Stimulated activated CD4-positive, alpha-beta T cell treated with anti-CD3 and anti-CD28 coated beads, Interleukin-1b, Interleukin-23, amount 100 ng/mL, for 1 hour (primary cell): ENCODE results near the gene GRIK2.
"Not testable (repeated sequence)": the region's sequence is repeated elsewhere in the genome, so short reads cannot be mapped to it uniquely, and the experiment has no call there.

ENCODE experiments used
- DNase-seq, 2 donors: peaks; one replicate each; pipeline ENCODE4 v3.0.0-alpha.2; 2020; ENCODE audit warnings: low read depth in 2 of 2

GRIK2 gene

DNA sequence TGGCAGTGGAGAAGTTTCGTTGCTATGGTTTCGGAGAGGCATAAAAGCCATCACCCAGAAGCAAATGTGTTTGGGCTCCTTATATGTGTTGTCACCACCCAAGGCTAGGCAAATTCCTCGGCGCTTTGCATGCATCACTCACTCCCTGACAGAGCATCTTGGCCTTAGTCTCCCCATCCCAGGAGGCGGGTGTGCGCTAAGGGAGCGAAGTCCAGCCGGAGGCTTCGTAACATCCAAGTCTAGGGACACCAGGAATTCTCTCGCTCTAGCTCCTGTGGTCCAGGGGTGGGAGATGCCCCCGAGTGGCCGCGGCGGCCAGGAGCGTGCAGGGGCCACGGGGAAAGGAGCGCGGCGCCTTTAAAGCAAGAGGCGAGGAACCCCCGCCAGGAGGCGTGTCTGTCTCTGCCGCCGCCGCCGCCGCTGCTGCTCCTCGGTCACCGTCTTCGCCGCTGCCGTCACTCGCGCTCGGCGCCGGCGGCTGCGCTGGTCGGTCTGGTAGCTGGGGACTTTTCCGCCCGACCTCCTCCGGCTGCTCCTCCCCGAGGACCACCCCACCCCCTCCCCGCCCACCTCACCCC lies at the start of gene GRIK2:
Gene GRIK2, plus strand, starts transcription at position 458 of the 578 bp plus-strand sequence.
- no peak for DNase-seq

DNA sequence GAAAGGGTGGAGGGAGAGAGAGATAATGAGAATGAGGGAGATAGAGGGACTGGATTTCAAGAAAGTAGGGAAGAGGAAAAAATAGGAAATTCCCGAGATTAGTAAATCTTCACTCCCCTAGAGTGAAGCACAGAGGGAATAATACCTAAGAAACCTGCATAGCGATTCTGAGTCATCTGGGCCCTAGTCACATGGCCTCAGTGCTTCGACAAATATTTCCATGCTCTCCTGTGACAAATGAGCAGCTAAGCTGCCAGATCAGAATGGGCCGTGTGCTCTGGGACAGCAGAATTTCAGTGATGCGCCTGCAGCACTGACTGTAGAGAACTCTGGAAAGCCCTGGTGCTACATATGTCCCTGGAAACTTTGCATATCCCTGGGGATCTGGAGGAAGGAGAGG lies 48.6 kb upstream of the GRIK2 start:
- DNase-seq = no peak

DNA sequence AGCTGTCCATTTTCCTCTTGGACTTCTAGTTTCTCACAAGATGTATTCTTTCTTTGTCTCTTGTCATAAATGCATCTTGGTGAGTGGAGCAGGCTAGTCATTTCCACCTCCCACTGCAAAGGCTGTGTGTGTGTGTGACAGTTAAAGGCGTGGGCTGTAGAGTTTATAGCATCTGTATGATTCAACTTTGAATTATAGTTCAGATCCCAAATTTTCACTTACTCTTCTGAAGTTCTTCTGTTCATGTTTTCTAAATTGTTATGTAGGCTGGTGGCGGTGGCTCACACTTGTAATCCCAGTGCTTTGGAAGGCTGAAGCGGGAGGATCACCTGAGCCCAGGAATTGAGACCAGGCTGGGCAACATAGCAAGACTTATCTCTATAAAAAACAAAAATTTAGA lies 44.7 kb upstream of the GRIK2 start:
- no peak for DNase-seq

DNA sequence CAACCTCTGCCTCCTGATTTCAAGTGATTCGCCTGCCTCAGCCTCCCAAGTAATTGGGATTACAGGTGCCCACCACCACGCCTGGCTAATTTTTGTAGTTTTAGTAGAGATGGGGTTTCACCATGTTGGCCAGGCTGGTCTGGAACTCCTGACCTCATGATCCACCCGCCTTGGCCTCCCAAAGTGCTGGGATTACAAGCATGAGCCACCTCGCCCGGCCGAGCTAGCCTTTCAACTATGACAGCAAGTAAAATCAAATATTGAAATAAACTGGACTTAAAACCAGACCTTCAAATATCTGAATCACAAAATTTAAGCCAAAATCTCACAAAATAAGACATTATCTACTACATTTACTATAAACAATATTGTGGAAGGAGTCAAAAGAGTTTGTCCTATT lies 42.9 kb upstream of the GRIK2 start:
- DNase-seq = not testable (repeated sequence)

DNA sequence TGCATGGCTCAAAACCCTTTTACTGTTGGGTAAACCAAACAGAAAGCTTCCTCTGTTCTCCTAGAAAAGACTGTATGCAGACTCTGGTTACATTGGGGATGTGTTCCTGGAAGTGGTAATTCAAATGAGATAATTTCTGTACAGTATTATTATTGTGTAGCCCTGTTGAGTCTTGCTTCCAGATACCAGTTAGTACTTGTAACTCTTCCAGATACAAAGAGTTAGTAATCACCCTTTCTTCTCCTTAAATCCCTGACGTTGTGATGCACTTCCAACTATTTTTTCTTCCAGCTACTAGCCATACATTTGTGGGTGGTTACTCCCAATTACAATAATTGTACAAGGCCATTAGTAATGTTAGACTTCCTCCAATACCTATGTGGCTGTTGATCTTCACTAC lies 42.3 kb upstream of the GRIK2 start:
- DNase-seq = no peak

DNA sequence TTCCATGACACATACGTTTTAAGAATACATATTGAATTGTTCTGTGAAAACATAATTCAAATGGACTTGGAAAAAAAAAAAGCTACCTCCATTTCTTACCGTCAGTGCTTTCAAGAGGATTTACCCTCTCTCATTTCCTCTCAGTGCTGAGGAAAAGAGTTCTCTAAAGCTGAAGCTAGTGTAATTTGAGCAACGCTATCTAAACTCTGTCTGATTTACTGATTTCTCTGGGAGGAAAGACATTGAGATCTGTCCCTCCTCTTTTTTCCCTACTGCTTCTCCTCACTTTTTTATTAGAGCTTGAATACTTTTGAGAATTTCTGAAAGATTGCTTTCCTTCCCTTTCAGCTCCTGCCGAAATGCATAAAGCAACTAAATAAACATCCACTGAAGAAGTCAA lies 41.2 kb upstream of the GRIK2 start:
- no peak for DNase-seq

DNA sequence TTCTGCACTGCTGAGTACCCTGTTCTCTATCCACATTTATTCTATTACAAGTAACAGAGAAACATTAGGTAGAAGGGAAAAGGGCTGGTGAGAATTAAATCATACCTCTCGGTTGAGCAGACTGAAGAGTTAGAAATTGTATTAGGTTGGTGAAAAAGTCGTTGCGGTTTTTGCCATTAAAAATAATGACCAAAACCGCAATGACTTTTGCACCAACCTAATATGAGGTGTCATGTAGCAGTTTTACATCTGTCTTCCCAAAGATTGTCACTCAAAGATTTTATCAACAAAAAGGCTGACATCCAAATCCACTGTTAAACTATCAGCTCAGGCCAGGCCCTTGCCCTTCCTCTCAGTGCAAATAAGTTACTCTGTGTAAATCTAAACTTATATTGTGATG lies 28.3 kb upstream of the GRIK2 start:
- no peak for DNase-seq

DNA sequence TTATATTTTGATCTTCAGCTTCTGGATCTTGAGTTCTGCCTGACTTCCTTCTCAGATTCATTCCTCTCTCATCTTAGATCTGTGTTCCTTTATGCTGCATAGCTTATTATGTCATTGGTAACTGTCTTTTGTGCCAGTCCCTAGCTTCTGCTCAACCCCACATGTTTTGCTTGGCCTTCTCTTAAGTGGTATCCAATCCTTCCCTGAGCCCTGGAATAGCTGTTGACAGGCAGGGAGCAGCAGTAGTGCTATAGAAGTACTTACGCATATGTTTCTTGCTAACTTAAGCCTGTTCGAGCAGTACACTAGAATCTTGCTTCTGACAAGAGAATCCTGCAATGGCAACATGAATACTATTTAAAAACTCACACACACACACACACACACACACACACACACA lies 13.6 kb upstream of the GRIK2 start:
- DNase-seq = no peak

DNA sequence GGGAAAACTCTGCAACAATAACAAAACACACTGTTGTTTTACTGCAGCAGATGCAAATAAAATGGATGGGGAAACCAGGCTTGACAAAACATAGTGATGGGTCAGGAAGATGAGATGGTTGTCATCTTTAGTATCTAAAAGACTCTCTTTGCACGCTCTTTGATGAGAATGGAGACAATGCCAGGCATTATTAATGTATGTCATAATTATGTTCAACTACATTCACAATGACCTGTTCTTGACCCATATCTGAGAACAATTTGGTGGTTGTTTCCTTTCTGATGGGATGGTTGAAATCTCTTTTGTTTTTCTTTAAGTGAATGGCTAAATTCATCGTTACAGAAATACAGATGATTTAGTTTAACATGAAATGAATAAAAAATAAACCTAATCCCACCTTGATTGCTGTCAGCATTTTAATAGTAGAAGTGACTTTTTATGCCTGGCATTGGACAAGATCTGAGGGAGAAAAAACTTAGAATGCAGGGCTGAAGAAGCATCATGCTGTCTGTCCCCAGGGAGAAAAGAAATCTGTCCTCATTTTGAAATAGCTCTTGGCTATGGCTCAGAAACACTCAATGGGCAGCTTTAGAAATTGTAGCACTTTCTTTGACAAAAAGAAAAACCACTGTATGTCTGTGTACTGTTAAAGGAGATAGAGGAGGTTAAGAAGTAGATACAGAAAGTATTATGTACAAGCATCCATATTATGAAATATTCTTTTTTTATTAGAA lies 12.4 kb upstream of the GRIK2 start:
- no peak for DNase-seq

DNA sequence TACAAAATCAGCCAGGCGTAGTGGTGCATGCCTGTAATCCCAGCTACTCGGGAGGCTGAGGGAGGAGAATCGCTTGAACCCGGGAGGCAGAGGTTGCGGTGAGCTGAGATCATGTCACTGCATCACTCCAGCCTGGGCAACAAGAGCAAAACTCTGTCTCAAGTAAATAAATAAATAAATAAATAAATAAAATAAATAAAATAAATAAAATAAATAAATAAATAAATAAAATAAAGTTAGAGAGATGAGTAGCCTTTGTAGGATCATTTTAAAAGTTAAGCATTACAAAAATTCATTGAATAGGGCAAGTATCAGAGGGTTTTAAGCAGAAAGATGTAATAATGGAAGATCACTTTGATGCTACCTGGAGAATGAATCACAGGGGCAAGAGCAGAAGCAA lies 9.8 kb upstream of the GRIK2 start:
- not testable (repeated sequence) for DNase-seq

DNA sequence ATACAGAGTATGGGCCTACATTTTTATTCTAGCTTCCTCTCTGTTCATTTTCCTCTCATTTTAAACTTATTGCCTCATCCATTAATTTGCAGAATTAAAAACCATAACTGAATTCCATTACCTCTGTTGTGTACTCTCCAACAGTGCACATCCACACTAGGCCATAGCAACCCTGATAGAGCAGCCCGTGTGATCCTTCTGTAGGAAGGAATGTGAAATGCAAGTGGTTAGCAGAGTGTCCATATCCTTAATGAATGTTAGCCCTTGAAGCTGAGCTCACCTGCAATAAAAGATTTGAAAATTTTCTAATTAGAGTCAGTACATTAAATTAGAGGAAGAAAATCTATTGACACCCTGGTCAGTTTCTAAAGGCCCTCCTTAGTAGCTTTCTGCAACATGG lies 6.5 kb upstream of the GRIK2 start:
- no peak for DNase-seq

DNA sequence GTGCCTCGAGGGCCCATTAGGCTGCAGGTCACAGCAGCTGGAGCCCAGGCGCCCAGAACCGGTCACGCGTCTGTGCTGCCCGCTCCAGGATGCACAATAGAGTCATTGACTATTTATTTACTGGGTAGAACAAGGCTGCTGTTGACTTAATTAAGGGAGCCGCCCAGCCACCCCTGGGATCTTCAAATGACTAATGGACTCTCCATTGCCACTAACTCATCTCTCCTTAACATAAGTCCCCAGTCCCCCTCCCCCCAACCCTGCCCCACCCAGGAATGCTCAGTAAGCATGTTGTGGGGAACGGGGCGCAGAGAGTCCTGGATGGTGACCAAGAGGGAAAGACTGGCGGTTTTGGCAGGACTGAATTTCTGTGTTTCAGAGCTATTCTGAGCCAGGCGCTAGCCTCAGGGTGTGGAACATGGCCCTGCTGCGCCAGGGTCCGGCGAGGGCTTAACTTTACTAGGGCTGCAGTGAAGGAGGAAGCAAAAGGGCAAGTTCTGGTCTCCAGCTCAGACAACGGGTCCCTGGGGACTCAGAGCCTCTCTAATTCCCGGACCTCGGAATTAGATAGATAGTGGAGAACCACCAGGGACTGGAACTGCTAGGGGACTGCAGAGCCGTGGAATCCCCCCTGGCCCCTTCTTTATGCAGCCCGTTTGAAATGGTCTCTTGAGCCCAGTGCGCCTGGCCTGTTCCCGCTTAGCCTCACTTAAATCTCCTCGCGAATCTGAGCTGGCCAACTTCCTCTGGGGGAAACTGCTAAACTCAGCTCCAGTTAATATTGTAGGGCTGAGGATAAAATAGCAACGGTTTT lies 1.5 kb upstream of the GRIK2 start:
- no peak for DNase-seq

DNA sequence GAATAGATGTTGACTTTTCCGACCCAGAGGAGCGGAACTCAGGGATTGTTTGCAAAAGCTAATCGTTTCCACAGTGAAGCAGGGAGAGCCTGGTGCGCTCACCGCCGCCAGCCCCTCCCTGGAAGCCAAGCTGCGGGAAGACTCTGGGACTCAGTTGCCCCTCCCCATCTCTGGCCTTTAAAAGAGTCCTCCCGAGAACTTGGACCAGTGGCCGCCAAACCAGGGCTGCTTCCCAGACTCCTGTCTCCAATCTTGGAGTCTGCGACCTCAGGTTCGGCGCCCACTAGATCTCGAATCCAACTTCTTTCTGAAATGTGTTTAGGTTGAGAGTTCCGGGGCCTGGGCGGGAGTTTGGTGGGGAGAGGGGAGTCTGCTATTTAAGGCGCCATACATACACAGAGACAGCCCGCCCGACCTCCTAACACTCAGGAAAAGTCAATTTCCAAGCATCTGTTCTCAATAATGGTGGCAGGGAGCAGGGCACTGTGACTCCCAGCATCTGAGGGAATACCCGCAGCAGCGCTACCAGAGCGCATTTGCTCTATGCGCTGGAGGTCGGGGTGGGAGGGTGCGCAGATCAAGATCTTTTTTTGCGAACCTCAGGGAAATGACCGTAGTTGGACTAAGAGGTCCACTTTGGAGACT lies 800 bp upstream of the GRIK2 start:
- DNase-seq = no peak

DNA sequence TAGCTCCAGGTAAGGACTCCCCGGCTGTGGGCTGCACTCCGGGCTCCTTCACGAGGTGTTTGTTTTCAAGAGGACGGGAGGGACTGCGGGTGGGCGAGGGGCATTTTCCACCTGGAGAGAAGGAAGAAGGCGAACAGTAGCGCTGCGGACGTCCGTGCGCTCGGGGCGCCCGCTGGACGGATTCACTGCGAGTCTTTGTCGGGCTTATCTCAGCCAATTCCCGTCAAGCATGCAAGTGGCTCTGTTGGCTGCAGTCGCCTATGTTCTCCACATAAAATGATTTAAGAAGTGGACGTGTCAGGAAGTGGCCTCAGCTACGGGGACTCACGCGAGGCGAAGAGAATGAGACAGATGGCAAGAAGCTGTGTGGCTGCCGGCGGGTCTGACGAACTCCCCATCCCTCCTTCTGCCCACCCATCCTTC lies 332 bp downstream of the GRIK2 start:
- DNase-seq = no peak

DNA sequence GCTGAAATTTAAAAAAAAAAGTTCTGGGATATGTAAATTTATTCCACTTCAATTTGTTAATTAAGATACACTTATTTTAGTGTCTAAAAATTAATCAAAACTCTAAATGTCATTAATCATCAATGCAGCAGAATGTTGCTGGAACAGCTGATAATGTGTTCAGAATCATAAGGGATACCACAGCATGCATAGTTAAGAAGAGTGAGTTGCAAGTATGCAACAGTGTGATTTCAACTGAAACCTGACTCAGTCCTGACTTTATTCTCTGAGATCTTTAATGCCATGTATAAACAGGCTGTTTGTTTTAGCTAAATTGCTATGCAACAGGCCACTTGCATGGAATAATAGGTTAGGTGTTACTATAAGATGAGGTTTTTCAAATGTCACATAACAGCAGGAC lies 1.4 kb downstream of the GRIK2 start:
- DNase-seq = no peak

DNA sequence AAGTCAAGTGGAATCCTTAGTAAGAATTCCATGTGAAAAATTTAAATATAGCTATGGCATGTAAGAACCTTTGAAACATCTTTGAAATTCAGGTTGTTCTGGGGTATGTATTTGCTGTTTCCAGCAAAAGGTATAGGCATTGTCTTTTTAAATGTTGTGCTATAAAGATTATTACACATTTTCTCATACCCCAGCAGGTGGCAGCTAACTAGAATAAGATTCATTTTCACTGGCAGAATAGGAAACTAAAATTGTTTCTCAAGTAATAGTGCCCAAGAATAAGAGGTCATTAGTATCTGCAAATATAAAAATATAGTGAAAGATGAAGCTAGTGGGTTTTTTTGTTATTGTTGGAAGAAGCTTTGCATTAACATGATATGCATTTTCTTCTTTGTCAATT lies 1.8 kb downstream of the GRIK2 start:
- DNase-seq = no peak

DNA sequence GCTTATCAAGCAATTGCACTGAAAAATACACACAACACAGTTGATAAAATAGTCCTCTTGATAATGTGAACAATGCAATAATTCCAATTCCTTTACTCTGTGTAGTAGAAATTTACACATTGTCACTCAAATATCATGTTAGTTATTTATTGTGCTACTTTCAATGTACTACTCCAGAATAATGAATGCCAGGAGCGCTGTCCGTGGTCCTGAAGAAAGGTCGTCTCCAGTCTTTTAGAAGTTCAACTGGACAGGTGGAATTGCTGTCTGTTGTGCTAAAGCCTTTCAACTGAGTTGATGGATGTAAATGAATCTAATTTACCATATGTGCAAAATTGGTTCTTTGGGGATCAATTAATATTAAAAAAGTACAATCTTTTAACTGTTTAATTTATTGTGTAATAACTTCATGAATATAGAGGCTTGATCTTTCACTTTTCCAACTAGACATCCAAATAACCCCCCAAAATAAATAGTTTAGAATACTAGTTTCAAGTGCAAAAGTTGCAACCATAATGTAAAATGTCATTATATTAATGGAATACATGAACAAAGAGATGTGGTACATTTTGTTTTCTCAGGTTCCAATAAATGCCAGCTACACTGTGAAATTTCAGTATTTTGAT lies 3.2 kb downstream of the GRIK2 start:
- no peak for DNase-seq

DNA sequence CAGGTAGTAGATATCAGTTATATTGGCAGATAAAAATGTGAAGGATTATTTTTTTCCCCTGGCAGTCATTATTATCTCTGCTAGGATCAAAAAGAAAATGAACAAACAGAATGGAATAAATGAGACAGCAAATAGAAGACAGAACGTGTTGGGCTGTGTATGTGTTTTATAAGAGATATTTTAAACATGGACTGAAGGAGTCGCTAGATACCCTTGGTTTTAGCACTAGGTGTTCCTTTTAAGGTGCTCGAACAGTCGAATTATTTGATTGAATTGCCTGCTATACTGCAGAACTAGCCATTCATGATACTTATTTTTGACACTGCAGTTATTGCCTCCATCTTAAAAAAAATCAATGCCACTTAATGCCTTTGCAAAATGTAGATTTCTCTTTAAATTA lies 3.7 kb downstream of the GRIK2 start:
- DNase-seq = no peak

DNA sequence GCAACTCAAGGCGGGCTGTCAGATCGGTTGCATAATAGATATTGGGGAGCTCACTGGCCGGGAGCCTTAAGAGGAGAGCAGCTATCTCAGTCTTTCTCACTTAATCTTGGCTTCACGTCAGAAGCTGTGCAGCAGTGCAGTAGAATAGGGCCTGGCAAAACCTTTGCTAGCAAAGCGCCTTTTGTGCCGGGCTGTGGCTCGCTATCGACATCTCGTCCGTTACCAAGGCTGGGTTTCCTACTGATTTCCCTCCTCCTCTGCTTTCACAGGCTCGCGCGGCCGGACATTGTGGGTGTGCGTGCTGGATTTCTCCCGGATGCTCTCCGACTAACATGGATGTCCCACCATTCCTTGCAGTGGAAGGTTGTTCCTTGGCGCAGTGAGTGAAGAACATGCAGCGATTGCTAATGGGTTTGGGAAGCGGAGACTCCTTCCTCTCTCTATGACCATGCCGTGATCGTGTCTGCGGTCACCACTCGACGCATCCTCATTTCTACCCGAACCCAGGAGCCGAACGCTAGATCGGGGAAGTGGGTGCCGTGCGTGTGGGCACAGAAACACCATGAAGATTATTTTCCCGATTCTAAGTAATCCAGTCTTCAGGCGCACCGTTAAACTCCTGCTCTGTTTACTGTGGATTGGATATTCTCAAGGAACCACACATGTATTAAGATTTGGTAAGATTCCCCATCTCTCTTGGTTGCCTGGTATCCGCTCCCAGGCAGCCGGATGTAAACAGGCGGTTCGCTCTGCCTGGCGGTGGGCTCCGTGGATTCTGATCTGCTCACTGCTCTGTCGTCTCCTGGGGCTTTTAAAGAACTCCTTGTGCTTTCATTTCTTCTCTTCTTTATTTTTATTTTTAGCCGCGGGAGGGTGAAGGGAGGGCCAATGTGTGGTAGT lies 5.5 kb downstream of the GRIK2 start:
- no peak for DNase-seq

DNA sequence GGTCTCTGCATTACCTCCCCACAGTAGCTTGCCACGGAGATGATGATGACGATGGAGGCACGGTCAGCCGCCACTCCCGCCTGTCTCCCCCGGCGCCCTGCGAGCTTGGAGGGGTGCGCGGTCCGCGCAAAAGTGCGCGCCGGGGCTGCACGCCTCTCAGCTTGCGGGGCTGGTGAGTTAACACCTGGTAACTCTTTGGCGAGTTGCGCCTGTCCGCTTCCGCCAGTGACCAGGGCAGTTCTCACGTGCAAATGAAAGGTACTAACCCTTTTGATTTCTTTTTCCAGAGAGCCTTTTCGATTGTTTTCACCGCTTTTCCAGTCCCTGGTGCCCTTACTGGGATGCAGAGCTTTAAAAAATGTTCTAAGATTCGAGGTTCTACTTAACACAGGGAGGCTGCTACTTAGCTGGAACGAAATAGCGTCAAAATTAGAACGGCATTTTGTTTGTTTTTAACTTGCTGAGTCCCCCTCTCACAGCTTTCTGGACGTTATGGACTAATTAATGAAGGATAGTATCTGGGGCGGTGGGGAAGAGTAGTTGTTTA lies 6.2 kb downstream of the GRIK2 start:
- no peak for DNase-seq
